GM18505 (cell line): ENCODE measurements around the gene ALPP.
"Not testable (repeated sequence)": the region's sequence is repeated elsewhere in the genome, so short reads cannot be mapped to it uniquely, and the experiment has no call there.

Experiments
- ATAC-seq: cut with Tn5 transposase; IDR thresholded peaks from one replicate; pipeline ENCODE4 v1.9.1; 2021; ENCODE audit not compliant: unreplicated experiment
- POLR2A ChIP-seq: IDR thresholded peaks from 4 replicates; pipeline ENCODE4 v1.6.1; 2011; ENCODE audit warnings: borderline replicate concordance; ENCODE audit not compliant: insufficient read depth, insufficient read length; ENCODE audit errors: extremely low read depth

The ALPP gene

GRCh38 chr2:232363784-232364615 lies 14.6 kb upstream of the ALPP start:
- no peak for ATAC-seq
- no peak for TF ChIP-seq POLR2A

- ATAC-seq: not testable (repeated sequence)
These were observed 13.6 kb upstream of the ALPP start for GRCh38 chr2:232364806-232365594.

GRCh38 chr2:232365621-232366321 lies 12.8 kb upstream of the ALPP start:
- TF ChIP-seq POLR2A: no peak
- no peak for ATAC-seq

GRCh38 chr2:232366461-232366860 lies 12.1 kb upstream of the ALPP start:
- ATAC-seq: not testable (repeated sequence)

DNA sequence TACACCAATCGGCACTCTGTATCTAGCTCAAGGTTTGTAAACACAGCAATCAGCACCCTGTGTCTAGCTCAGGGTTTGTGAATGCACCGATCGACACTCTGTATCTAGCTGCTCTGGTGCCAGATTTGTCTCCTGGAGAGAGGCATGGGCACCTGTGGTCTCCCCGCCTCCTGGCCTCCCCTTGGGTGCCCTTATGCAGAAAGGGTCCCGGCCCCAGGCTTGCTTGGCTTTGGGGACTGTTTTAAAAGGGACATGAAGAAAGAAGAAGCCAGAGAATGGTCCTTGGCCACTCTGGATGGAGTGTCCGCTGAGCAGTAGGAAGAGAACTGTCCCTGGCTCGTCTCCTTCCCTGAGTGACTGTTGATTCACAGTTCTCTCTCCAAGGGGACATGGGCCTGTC lies 11.5 kb upstream of the ALPP start:
- ATAC-seq: no peak
- TF ChIP-seq POLR2A: no peak

DNA sequence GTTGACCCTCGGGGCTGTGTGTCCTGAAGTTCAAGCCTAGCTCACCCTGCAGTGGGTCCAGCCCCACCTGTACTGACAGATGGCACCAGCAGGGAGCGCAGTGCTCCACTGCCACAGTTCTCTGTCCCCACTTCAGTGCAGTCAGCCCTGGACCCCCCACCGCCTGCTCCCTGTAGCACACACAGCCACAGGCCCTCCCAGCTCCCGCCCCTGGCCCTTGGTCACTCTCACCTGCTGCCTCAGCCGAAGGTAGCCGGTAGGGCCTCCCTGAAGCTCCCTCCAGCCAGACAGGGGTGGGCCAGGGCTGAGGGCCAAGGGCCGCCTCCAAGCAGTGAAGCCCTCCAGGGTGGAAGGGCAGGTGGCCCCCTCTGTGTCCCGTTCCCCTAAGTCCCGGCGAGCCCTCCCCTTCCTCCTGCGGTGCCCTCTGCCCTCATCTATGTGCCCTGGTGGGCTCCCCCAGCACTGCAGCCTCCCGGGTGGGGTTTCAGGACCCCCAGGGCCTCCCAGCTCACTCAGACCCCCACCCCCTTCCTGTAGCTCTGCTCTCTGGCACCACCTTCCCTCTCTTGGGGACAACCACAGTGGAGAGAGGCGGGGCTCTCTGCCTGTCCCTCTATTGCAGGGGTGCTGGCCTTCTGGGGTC lies 10.8 kb upstream of the ALPP start:
- no peak for TF ChIP-seq POLR2A
- ATAC-seq: no peak

DNA sequence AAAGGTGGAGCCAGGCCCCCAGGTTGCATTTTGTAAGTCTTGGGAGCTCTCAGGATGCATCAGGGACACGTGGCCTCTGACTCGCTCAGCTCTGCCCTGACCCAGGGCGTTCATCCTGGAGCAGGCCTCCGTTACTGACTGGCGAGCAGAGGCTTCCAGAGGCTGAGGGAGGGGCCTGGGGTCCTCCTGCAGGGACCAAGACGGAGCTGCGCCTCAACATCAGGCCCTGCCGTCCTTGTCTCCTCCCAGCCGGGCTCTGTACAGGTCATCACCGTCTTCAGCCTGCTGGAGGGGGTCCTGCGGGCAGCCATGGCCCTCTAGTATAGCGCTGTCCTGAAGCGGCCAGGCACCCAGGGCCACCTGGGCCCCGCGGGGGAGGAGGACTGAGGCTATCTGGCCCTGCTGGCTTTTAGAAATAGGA lies 10.2 kb upstream of the ALPP start:
- no peak for ATAC-seq
- no peak for TF ChIP-seq POLR2A

DNA sequence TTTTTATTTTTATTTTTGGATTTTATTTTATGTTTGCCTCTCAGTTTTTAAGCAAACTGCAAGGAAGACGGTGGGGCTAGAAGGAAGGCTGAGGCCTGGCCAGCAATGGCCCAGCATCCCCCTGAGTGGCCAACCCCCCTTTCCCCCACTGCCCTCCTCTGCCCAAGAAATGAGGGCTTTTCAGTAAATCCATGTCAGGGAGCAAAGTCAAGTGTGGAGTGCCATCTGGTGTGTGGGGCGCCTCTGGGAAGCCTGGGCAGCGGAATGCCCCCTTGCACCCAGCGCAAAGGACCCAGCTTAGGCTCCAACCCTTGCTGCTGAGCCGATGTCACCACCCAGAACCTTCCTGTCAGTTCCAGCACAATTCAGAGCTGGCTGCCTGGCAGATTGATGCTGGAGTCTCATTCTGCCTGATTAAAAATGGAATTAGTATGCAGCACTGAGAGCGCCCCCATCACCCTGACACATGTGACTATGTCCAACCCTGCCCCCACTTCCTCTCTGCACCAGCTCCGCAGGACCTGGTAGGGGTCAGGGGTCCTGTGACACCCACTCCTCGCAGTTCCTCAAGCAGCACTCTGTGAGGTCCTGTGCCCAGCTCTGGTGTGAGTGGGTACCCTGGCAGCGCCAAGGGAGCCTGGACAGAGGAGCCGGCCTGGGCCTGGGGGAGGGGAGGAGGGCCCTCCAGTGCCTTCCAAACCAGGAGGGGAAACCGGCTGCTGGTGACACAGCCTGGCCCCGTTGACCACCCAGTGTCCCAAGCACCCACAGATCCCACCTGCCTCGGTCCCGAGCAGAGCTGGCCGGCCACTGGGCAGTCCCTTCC lies 9.2 kb upstream of the ALPP start:
- ATAC-seq: no peak
- no peak for TF ChIP-seq POLR2A

DNA sequence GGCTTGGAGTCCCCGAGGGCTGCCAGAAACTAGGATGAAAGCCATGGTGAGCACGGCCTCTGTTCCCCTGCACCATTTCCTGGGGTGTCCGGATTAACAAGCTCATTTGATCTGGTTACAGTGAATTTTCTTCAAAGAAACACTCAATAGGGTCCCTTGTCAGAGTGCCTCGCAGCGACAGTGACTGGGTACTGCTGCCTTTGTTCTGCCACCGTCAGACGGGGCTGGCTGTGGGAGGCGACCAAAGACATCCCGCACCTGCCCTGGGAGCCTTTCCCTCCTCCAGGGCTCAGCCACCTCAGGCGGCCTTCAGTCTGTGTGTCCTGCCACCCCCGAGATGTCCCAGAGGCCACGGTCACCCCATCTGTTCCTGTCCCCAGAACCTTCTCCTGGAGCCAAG lies 8.5 kb upstream of the ALPP start:
- ATAC-seq: not testable (repeated sequence)

DNA sequence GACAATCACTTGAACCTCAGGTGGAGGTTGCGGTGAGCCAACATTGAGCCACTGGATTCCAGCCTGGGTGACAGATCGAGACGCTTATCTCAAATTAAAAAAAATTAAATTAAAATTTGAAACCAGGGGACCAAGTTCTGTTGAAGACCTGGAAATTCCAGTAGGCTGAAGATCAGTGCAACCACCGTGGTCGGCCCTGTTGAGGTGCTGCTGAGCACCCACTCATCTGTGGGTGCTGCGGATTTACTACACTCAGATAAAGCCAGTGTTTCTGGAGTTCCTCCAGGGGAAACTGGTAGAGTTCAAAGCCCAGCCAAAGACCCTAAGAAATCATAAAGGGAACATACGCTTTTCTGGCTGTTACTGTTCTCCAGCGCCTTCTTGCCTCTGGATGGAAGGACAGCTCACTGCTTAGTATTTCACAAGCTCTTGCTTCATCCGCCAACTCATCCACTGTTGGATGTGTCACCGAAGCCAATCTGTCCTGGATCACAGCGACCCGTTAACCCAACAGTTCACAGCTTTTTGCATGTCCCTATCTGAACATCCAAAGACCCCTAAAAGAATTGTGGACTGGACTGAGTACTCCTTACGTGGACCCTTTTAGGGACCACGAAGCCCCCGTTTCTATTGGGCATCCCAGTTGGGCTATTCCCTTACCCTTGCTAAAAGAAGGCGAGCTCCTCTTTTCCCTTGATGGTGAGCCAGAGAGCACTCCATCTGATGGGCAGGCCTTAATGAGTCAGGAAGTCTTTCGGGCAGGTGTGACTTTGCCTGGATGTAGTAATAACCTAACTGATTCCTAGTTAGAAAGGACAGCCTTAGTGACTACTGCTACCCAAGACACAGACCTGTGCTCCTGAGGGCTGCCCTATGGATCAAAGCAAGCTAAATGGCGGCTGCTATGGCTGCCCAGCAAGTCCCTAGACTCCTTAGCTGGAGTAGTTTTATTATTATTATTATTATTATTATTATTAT lies 6.0 kb upstream of the ALPP start:
- no peak for TF ChIP-seq POLR2A
- no peak for ATAC-seq

DNA sequence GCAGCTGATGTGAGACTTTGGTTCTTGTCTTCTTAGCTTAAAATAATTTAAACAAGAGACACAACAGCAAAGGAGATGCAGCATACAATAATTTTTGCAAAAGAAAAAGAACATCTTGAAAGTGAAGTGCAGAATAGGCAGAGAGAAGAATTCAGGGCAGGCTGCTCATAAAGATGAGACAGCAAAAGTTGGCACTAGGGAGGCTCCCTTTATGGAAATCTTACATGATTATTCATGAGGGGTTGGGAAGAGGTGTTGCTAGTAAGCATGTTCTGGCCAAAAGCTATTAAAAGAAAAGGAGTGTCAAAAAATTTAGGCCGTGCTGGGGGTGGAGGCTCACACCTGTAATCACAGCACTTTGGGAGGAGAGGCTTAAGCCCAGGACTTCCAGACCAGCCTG lies 4.2 kb upstream of the ALPP start:
- no peak for TF ChIP-seq POLR2A
- ATAC-seq: no peak

DNA sequence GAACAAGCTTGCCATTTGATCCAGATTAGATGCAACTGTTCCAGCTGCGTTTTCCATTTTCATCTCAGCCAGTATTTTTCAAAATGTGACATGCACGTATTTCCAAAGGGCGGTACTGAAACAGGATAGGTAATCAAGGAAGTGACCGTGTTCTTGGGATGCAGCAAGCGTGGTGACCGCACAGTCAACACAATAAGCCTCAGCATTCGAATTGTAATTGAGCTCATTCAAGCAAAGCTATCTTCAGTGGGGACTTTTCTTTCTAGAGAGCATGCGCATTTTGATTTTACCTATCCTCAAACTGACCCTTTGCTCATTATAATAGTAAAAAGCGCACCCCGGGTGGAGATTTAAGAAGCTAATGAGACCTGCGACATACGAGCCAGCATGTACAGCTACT lies 3.4 kb upstream of the ALPP start:
- no peak for TF ChIP-seq POLR2A
- no peak for ATAC-seq
